Measurements from ENCODE around the gene ANKDD1B. TPM values are rescaled to one million over a fixed set of nuclear protein-coding genes. Genes with fewer than 3 reads are reported as not detected.

ANKDD1B gene
- total and polyA plus RNA-seq, 9 of the 15 experiments (the other 6 are each of a cell fraction or from before 2014, with no cell fraction given) = 0.04 to 0.29 (median 0.18) TPM; not detected in 1

DNA sequence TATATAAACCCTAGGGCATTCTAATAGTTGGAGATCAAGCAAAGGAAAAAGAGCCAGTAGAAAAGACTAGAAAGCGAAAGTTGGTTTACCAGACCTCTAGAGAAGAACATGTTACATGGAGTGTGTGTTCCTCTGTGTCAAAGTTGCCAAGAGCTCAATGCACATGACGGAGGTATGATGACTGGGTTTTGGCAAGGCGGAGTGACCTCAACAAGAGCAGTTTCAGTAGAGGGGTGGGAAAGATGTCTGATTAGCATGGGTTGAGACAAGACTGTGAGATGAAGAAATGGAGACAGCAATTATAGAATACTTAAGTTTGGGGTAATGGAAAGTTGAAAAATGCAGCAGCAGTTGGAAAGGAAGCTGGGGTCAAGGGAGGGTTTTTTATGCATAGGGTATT lies 1.6 kb downstream of the ANKDD1B start:
- intact Hi-C loops (cut with micrococcal nuclease) = no loop called here
- no TSS peak for BruUV-seq (replicated peaks)
- no peak for ATAC-seq
- Histone ChIP-seq H3K27ac (ENCODE audit: extremely low read depth, low read depth, low read length) (no peak overlapping the region), H3K4me3 (no peak overlapping the region), H3K9ac (ENCODE audit: insufficient read depth in 1 of 2, low read depth in 2 of 2, low read length in 2 of 2) (no peak overlapping the region), H3K79me2 (ENCODE audit: control insufficient read depth, insufficient read depth, low read length) (no peaks in the 10 kb centered on the region), H3K9me1 (ENCODE audit: control insufficient read depth, insufficient read depth, low read length) (no peaks in the 10 kb centered on the region), H3K4me2 (ENCODE audit: insufficient read depth, low read length) (no peak overlapping the region), H3K4me1 (replicated peaks in 1 of 2; ENCODE audit: control insufficient read depth in 2 of 2, insufficient read depth in 2 of 2, low read length in 2 of 2) (peaks cover 28 to 38% of the 10 kb centered on the region in 2 experiments; a peak in 4 of 5 replicates), H4K20me1 (replicated peaks; ENCODE audit: control insufficient read depth, insufficient read depth, low read length) (no peaks in the 10 kb centered on the region), H3K27me3 (ENCODE audit: control insufficient read depth in 2 of 2, insufficient read depth in 2 of 2, low read length in 2 of 2) (no peaks in the 10 kb centered on the region), H2AFZ (ENCODE audit: low read depth, low read length) (no peak overlapping the region), H3K9me3 (replicated peaks; ENCODE audit: control insufficient read depth, insufficient read depth, low read depth, low read length) (no peaks in the 10 kb centered on the region), H3K36me3 (ENCODE audit: control insufficient read depth, insufficient read depth, low read length) (no peaks in the 10 kb centered on the region)
- WGBS (ENCODE audit: insufficient coverage, low coverage, missing lambda C conversion rate) = 79% methylated on average over 3 of the region's 3 CpGs
- in situ Hi-C loops (cut with MboI) = no loop called here
- ChIA-PET POLR2A (interaction anchor here (0.5 to 0.6 kb wide), 2 partner anchors 61 to 1233 kb away, joined by 3 read pairs; no protein-coding TSS in a partner anchor), CTCF (ENCODE audit: low intra/inter-chr PET ratio) (no interaction called here)
- no peak for DNase-seq (ENCODE audit: extremely low read depth in 1 of 4, low spot score in 3 of 4)
- no peak for FAIRE-seq
- no peak for TF ChIP-seq CXXC5 (CRISPR knock-in tag; IDR thresholded peaks at IDR 0.05)
- TF ChIP-seq ESRRB (CRISPR knock-in tag; IDR thresholded peaks at IDR 0.05; ENCODE audit: borderline replicate concordance) = no peak
- TF ChIP-seq, protein P1, sequence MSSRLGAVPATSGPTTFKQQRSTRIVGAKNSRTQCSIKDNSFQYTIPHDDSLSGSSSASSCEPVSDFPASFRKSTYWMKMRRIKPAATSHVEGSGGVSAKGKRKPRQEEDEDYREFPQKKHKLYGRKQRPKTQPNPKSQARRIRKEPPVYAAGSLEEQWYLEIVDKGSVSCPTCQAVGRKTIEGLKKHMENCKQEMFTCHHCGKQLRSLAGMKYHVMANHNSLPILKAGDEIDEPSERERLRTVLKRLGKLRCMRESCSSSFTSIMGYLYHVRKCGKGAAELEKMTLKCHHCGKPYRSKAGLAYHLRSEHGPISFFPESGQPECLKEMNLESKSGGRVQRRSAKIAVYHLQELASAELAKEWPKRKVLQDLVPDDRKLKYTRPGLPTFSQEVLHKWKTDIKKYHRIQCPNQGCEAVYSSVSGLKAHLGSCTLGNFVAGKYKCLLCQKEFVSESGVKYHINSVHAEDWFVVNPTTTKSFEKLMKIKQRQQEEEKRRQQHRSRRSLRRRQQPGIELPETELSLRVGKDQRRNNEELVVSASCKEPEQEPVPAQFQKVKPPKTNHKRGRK (tag; IDR thresholded peaks at IDR 0.05) = no peak
- TF ChIP-seq LEF1 (IDR thresholded peaks at IDR 0.05) = no peak

DNA sequence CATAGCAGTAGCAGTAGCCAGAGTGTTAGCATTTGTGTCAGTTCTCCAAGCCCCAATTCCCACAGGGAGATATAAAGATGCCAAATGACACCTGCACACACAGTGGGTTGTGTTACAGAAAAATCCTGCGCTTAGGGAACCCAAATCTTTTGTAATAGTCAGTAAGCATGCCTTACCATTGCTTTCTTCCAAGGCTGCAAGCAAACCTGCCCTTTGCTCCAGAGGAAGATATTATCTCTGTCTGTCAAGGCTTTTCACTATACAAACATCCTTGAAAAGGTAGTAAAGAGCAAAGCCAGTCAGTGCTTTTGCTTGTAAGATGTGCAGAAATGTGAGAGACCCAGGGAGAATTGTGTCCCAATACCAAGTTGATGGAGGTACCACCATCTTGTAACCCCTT lies 2.9 kb downstream of the ANKDD1B start:
- BruUV-seq (replicated peaks) = no TSS peak
- FAIRE-seq (no peak), DNase-seq (ENCODE audit: extremely low read depth in 1 of 4, low spot score in 3 of 4) (no peak), ATAC-seq (no peak)
- 42% methylated on average over 1 of the region's 1 CpG for WGBS (ENCODE audit: insufficient coverage, low coverage, missing lambda C conversion rate)
- Histone ChIP-seq H3K27ac (ENCODE audit: extremely low read depth, low read depth, low read length) (no peak overlapping the region), H3K9me1 (ENCODE audit: control insufficient read depth, insufficient read depth, low read length) (no peaks in the 10 kb centered on the region), H4K20me1 (replicated peaks; ENCODE audit: control insufficient read depth, insufficient read depth, low read length) (no peaks in the 10 kb centered on the region), H3K79me2 (ENCODE audit: control insufficient read depth, insufficient read depth, low read length) (no peaks in the 10 kb centered on the region), H3K27me3 (ENCODE audit: control insufficient read depth in 2 of 2, insufficient read depth in 2 of 2, low read length in 2 of 2) (no peaks in the 10 kb centered on the region), H2AFZ (ENCODE audit: low read depth, low read length) (no peak overlapping the region), H3K9me3 (replicated peaks; ENCODE audit: control insufficient read depth, insufficient read depth, low read depth, low read length) (no peaks in the 10 kb centered on the region), H3K4me2 (ENCODE audit: insufficient read depth, low read length) (no peak overlapping the region), H3K4me3 (no peak overlapping the region), H3K4me1 (replicated peaks in 1 of 2; ENCODE audit: control insufficient read depth in 2 of 2, insufficient read depth in 2 of 2, low read length in 2 of 2) (peaks cover 23 to 34% of the 10 kb centered on the region in 2 experiments; a peak in 4 of 5 replicates), H3K9ac (ENCODE audit: insufficient read depth in 1 of 2, low read depth in 2 of 2, low read length in 2 of 2) (no peak overlapping the region), H3K36me3 (ENCODE audit: control insufficient read depth, insufficient read depth, low read length) (no peaks in the 10 kb centered on the region)
- intact Hi-C loops (cut with micrococcal nuclease) (no loop called here), in situ Hi-C loops (cut with MboI) (no loop called here)
- POLR2A ChIA-PET = no interaction called here
- CTCF ChIA-PET (ENCODE audit: low intra/inter-chr PET ratio) = no interaction called here
- TF ChIP-seq MCM7 (IDR thresholded peaks at IDR 0.05) (no peak), RNF2 (IDR thresholded peaks at IDR 0.05) (no peak), DNMT1 (IDR thresholded peaks at IDR 0.05) (no peak), SRSF3 (IDR thresholded peaks at IDR 0.05; ENCODE audit: insufficient read depth, low read length) (no peak), NUFIP1 (IDR thresholded peaks at IDR 0.05; ENCODE audit: partially characterized antibody) (no peak), ZNF445 (CRISPR knock-in tag; IDR thresholded peaks at IDR 0.05; ENCODE audit: low read depth) (no peak), ZNF23 (CRISPR knock-in tag; IDR thresholded peaks at IDR 0.05) (no peak), NRF1 (conservative IDR thresholded peaks at IDR 0.05 in 1 of 2, IDR thresholded peaks at IDR 0.05 in 1 of 2) (no peak), ZNF561 (CRISPR knock-in tag; conservative IDR thresholded peaks at IDR 0.05) (no peak)
- TF ChIP-seq, protein P2, sequence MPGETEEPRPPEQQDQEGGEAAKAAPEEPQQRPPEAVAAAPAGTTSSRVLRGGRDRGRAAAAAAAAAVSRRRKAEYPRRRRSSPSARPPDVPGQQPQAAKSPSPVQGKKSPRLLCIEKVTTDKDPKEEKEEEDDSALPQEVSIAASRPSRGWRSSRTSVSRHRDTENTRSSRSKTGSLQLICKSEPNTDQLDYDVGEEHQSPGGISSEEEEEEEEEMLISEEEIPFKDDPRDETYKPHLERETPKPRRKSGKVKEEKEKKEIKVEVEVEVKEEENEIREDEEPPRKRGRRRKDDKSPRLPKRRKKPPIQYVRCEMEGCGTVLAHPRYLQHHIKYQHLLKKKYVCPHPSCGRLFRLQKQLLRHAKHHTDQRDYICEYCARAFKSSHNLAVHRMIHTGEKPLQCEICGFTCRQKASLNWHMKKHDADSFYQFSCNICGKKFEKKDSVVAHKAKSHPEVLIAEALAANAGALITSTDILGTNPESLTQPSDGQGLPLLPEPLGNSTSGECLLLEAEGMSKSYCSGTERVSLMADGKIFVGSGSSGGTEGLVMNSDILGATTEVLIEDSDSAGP (CRISPR knock-in tag; IDR thresholded peaks at IDR 0.05) = no peak
- TF ChIP-seq, protein P3, sequence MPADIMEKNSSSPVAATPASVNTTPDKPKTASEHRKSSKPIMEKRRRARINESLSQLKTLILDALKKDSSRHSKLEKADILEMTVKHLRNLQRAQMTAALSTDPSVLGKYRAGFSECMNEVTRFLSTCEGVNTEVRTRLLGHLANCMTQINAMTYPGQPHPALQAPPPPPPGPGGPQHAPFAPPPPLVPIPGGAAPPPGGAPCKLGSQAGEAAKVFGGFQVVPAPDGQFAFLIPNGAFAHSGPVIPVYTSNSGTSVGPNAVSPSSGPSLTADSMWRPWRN (IDR thresholded peaks at IDR 0.05; ENCODE audit: low read depth) = no peak

Measured in K562 (cell line).